Astrocyte (in vitro differentiated cells and primary cell): Measurements from ENCODE around the gene KIAA1217. TPM values are rescaled to one million over a fixed set of nuclear protein-coding genes. Genes with fewer than 3 reads are reported as not detected.
A peak's percentile ranks its signal among the peaks of the same experiment; 100 is the strongest.

Experiments
- DNase-seq: peaks from one replicate; pipeline ENCODE4 v3.0.0-alpha.2; 2010; ENCODE audit warnings: low read depth
- FAIRE-seq: peaks from 2 replicates; lab custom pipeline; 2011; peaks lifted over from hg19 to GRCh38; lab: Jason Lieb, UNC
- H2AFZ ChIP-seq: 2 replicates; pipeline ENCODE4 v1.6.0; 2012; ENCODE audit warnings: low read depth, low read length, inconsistent platforms
- H3K27ac ChIP-seq: 2 replicates; pipeline ENCODE4 v1.5.1; 2011; ENCODE audit warnings: low read depth, low read length, inconsistent platforms
- H3K27me3 ChIP-seq: 2 replicates; pipeline ENCODE4 v1.6.0; 2011; ENCODE audit warnings: low read length, inconsistent platforms; ENCODE audit not compliant: insufficient read depth
- H3K36me3 ChIP-seq: 2 replicates; pipeline ENCODE4 v1.5.1; 2011; ENCODE audit warnings: low read length, inconsistent platforms; ENCODE audit not compliant: insufficient read depth
- H3K4me1 ChIP-seq: 2 replicates; pipeline ENCODE4 v1.5.1; 2011; ENCODE audit warnings: low read length, inconsistent platforms; ENCODE audit not compliant: insufficient read depth
- H3K4me2 ChIP-seq: 2 replicates; pipeline ENCODE4 v1.6.0; 2012; ENCODE audit warnings: low read length, inconsistent platforms
- H3K4me3 ChIP-seq: 2 replicates; pipeline ENCODE4 v1.5.1; 2011; ENCODE audit warnings: low read depth, mild to moderate bottlenecking, low read length, inconsistent platforms; ENCODE audit not compliant: insufficient read depth
- H3K79me2 ChIP-seq: 2 replicates; pipeline ENCODE4 v1.6.0; 2012; ENCODE audit warnings: mild to moderate bottlenecking, low read length, inconsistent platforms; ENCODE audit not compliant: insufficient read depth
- H3K9ac ChIP-seq: 2 replicates; pipeline ENCODE4 v1.6.0; 2012; ENCODE audit warnings: mild to moderate bottlenecking, low read length, inconsistent platforms
- H3K9me3 ChIP-seq: 2 replicates; pipeline ENCODE4 v1.5.1; 2012; ENCODE audit warnings: low read depth, mild to moderate bottlenecking, low read length, inconsistent platforms; ENCODE audit not compliant: insufficient read depth
- H4K20me1 ChIP-seq: 2 replicates; pipeline ENCODE4 v1.6.0; 2012; ENCODE audit warnings: low read length, inconsistent platforms; ENCODE audit not compliant: insufficient read depth
- H3K27ac Mint-ChIP-seq: one replicate; pipeline ENCODE4 v1.8.0; 2021; ENCODE audit warnings: mild to moderate bottlenecking, mixed read lengths; ENCODE audit not compliant: unreplicated experiment
- H3K27me3 Mint-ChIP-seq: one replicate; pipeline ENCODE4 v1.8.0; 2021; ENCODE audit warnings: low read depth, mixed read lengths; ENCODE audit not compliant: unreplicated experiment
- H3K36me3 Mint-ChIP-seq: one replicate; pipeline ENCODE4 v1.8.0; 2021; ENCODE audit warnings: low read depth, mixed read lengths; ENCODE audit not compliant: unreplicated experiment
- H3K4me1 Mint-ChIP-seq: one replicate; pipeline ENCODE4 v1.8.0; 2021; ENCODE audit warnings: low read depth, mixed read lengths; ENCODE audit not compliant: unreplicated experiment
- H3K4me3 Mint-ChIP-seq: one replicate; pipeline ENCODE4 v1.8.0; 2021; ENCODE audit warnings: mild to moderate bottlenecking, moderate library complexity, mixed read lengths; ENCODE audit not compliant: unreplicated experiment
- H3K9me3 Mint-ChIP-seq: one replicate; pipeline ENCODE4 v1.8.0; 2021; ENCODE audit warnings: mild to moderate bottlenecking, mixed read lengths; ENCODE audit not compliant: unreplicated experiment
- CTCF ChIP-seq: IDR thresholded peaks from 2 replicates; pipeline ENCODE4 v1.5.1; 2011; ENCODE audit warnings: low read depth, mild to moderate bottlenecking, inconsistent platforms, low read length, moderate library complexity; ENCODE audit not compliant: insufficient read depth
- EZH2 ChIP-seq: IDR thresholded peaks from 2 replicates; pipeline ENCODE4 v1.6.1; 2012; ENCODE audit warnings: mild to moderate bottlenecking, low read length, inconsistent platforms; ENCODE audit not compliant: insufficient read depth
- total RNA-seq: library from RNA; stranded (reverse); gene quantifications from 2 replicates; pipeline ENCODE4 v1.2.1, GENCODE V29; 2021

The KIAA1217 gene
- total RNA-seq, 1 donor from 2014 or later, result 31.8 TPM

- H3K4me3 Mint-ChIP-seq, result no peak overlapping the region
Observed at GRCh38 chr10:24465124-24465874, 256.4 kb downstream of the KIAA1217 start.

GRCh38 chr10:24465891-24466818 is 257.2 kb downstream of the KIAA1217 start:
- Mint-ChIP-seq H3K4me1 (peaks cover 49% of the 10 kb centered on the region), H3K27ac (peak overlapping the region; percentile 97), H3K36me3 (peaks cover 10% of the 10 kb centered on the region), H3K9me3 (peaks cover 1% of the 10 kb centered on the region), H3K27me3 (no peaks in the 10 kb centered on the region), H3K4me3 (peak overlapping the region; percentile 80)
- H3K4me3 ChIP-seq, result peak overlapping the region; percentile 86
- no peak overlapping the region for H2AFZ ChIP-seq
- no peaks in the 10 kb centered on the region for H3K36me3 ChIP-seq
- peak overlapping the region; percentile 88 for H3K4me2 ChIP-seq
- peak overlapping the region; percentile 94 for H3K9ac ChIP-seq
- no peaks in the 10 kb centered on the region for H3K9me3 ChIP-seq
- FAIRE-seq, result peak; percentile 95
- H3K27ac ChIP-seq, result peak overlapping the region; percentile 92
- peak; percentile 98 for DNase-seq
- peaks cover 48% of the 10 kb centered on the region for H3K4me1 ChIP-seq
- TF ChIP-seq EZH2 (no peak), CTCF (no peak)
- H4K20me1 ChIP-seq, result peaks cover 30% of the 10 kb centered on the region
- H3K79me2 ChIP-seq, result peaks cover 44% of the 10 kb centered on the region
- no peaks in the 10 kb centered on the region for H3K27me3 ChIP-seq

More at GRCh38 chr10:24465124-24465874, 256.4 kb downstream of the KIAA1217 start:
- Histone ChIP-seq H3K36me3 (no peaks in the 10 kb centered on the region), H2AFZ (no peak overlapping the region), H3K79me2 (peaks cover 36% of the 10 kb centered on the region), H4K20me1 (peaks cover 21% of the 10 kb centered on the region), H3K4me1 (peaks cover 48% of the 10 kb centered on the region), H3K27me3 (no peaks in the 10 kb centered on the region), H3K9ac (peak overlapping the region; percentile 94), H3K9me3 (no peaks in the 10 kb centered on the region), H3K27ac (peak overlapping the region; percentile 92), H3K4me2 (peak overlapping the region; percentile 88), H3K4me3 (peak overlapping the region; percentile 86)
- Mint-ChIP-seq H3K4me1 (peaks cover 52% of the 10 kb centered on the region), H3K36me3 (peaks cover 10% of the 10 kb centered on the region), H3K27me3 (no peaks in the 10 kb centered on the region), H3K9me3 (peaks cover 1% of the 10 kb centered on the region), H3K27ac (peak overlapping the region; percentile 97)
- FAIRE-seq (peak; percentile 84), DNase-seq (peak; percentile 99)
- no peak for TF ChIP-seq CTCF
- no peak for TF ChIP-seq EZH2
